GM08714 (cell line): Measurements from ENCODE around the gene CDKAL1.
"Not testable (repeated sequence)": the region's sequence is repeated elsewhere in the genome, so short reads cannot be mapped to it uniquely, and the experiment has no call there.

Source experiments
- H3K4me3 ChIP-seq: fragments of 200-500 bp; sonication (Bioruptor generic); 2 replicates; pipeline ENCODE4 v1.5.1; 2014; ENCODE audit warnings: mild to moderate bottlenecking, low read length, inconsistent platforms
- ZNF274 ChIP-seq: IDR thresholded peaks from 2 replicates; pipeline ENCODE4 v1.6.1; 2012; ENCODE audit warnings: mild to moderate bottlenecking, low read depth, low read length

Gene CDKAL1

DNA sequence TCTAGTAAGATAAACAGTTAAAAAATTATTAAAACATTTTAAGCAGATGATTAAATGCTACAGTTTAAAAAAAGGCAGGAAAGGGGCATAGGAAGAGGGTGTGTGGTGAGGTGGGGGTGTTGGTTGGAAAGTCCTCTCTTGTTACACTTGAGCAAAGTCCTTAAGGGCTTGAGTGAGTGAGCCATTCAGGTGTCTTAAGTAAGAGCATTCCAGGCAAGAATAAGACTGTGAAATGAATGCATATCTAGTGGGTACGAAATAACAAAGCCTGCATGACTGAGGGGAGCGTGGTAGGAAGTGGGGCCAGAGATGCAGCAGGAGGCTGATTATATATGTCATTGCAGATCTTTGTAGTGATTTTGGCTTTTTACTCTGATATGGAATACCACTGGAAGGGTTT lies 5.1 kb downstream of the CDKAL1 start:
- TF ChIP-seq ZNF274, result no peak
- H3K4me3 ChIP-seq, result no peak overlapping the region

DNA sequence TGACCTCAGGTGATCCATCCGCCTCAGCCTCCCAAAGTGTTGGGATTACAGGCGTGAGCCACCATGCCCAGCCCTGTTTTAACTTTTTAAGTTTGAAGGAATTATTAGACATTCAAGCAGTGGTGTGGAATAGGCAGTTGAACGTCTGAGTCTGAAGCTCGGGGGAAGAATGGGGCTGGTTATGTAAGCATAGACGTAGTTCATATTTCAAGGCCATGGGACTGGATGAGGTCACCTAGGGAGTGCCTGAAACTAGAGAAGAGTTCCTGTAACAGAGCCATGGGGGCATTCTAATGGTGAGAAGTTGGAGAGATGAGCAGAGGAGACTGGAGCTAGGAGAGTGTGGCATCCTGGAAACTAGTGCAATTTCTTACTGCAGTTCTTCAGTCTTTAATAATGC lies 6.4 kb downstream of the CDKAL1 start:
- H3K4me3 ChIP-seq, result no peak overlapping the region
- no peak for TF ChIP-seq ZNF274

DNA sequence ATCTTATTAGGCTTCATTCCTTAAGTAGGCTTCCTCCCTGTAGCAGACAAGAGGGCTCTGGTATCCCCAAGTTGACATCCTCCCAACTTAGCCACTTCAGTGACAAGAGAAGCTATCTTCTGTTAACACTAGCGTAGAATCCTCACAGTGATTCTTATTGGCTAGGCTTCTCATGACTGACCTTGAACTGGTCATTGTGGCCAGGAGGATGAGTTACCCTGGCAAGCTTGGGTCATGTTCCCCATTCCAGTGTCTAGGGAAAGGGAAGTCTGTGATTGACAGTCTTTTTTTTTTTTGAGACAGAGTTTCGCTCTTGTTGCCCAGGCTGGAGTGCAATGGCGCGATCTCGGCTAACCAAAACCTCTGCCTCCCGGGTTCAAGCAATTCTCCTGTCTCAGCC lies 7.1 kb downstream of the CDKAL1 start:
- H3K4me3 ChIP-seq, result no peak overlapping the region
- TF ChIP-seq ZNF274, result no peak

DNA sequence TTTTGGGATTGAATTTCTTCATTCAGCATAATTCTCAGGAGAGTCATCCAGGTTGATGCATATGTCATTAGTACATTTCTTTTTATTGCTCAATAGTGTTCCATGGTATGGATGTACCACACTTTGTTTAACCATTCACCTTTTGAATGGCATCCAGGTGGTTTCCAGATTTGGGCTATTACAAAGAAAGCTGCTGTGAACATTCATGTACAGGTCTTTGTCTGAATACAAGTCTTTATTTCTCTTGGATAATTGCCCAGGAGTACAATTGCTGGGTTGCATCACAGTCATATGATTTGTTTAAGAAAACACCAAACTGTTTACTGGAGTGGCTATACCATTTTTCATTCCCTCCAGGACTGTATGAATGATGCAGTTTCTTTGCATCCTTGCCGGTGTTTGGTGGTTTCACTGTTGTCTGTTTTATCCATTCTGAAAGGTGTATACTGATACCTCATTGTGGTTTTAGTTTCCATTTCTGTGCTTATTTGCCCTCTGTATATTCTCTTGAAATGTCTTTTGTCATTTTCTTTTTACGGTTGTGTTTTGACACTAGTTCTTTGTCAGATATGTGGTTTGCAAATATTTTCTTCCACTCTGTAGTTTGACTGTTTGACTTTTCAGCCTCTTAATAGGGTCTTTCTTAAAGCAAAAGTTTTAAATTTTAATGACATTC lies 8.8 kb downstream of the CDKAL1 start:
- no peak for TF ChIP-seq ZNF274
- no peak overlapping the region for H3K4me3 ChIP-seq

DNA sequence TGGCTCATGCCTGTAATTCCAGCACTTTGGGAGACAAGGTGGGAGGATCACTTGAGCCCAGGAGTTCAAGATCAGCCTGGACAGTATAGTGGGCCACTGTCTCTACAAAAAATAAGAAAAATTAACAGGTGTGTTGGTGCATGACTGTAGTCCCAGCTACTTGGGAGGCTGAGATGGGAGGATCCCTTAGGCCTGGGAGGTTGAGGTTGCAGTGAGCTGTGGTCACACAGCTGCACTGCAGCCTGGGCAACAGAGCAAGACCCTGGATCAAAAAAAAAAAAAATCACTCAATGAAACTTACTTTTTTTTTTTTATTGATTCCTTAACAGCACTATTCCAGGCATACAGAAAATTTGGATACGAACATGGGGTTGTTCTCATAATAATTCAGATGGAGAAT lies 14.0 kb downstream of the CDKAL1 start:
- H3K4me3 ChIP-seq, result no peak overlapping the region
- TF ChIP-seq ZNF274, result no peak

GRCh38 chr6:20549398-20549797 lies 15.1 kb downstream of the CDKAL1 start:
- not testable (repeated sequence) for H3K4me3 ChIP-seq

DNA sequence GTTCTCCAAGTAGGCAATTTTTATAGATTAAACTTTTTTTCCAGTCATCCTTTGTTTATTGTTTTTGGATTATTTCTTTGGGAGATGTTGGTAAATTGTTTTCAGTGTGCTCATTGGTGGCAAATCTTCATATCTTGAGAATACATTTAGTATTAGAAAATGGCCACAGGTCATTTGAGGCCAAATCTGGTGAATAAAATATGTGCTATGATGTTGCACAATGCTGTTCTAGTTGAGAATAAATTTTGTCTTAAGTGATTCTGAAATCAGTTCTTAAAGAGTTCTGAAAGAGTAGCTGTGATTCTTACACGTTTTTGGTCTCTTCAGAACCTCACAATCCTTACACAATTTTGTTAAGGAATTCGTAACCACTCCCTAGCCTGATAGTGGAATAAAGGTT lies 20.1 kb downstream of the CDKAL1 start:
- no peak overlapping the region for H3K4me3 ChIP-seq
- no peak for TF ChIP-seq ZNF274

DNA sequence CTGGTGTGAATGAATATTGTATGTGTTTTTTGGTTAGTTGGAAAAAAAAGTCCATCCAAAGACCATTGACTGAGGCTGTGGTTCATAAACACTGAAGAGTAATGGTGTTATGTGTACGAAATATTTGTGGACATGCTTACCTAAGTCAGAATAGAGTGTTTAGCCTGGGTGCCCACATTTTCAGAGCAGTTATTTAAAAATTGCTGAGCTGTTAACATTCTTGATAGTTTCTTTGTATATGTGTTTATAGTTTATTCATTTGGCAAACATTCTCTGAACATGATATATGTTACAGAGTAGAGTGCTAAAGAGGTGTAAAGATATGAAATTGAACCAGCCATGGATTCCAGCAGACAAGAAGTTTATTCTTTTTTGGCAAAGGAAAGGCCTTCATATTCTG lies 20.6 kb downstream of the CDKAL1 start:
- no peak for TF ChIP-seq ZNF274
- no peak overlapping the region for H3K4me3 ChIP-seq

- no peak for TF ChIP-seq ZNF274
- H3K4me3 ChIP-seq, result no peak overlapping the region
Measured at GRCh38 chr6:20559924-20560551, 25.8 kb downstream of the CDKAL1 start.

- no peak for TF ChIP-seq ZNF274
- H3K4me3 ChIP-seq, result no peak overlapping the region
Measured at GRCh38 chr6:20563377-20563776, 29.1 kb downstream of the CDKAL1 start.

GRCh38 chr6:20564269-20564668 lies 30.0 kb downstream of the CDKAL1 start:
- H3K4me3 ChIP-seq, result no peak overlapping the region; the same call in 1 of the 2 replicates
- TF ChIP-seq ZNF274, result no peak

DNA sequence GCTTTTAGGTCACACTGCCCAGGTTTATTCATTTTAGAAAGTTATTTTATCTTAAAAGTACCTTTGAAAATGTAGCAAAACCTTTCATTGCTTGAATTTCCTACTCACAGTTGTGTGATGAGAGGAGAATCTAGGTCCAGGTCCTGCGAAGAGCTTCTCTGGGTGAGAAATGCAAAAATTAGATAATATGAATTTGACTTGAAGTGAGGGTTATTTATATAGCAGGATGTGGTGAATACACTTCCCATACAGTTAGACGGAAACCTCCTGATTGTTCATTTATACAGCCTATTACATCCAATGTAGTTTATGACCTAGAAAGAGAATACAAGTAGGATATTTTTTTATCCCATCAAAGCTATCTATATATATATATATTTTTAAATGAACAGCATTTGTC lies 30.5 kb downstream of the CDKAL1 start:
- no peak overlapping the region; the same call in 1 of the 2 replicates for H3K4me3 ChIP-seq
- TF ChIP-seq ZNF274, result no peak

DNA sequence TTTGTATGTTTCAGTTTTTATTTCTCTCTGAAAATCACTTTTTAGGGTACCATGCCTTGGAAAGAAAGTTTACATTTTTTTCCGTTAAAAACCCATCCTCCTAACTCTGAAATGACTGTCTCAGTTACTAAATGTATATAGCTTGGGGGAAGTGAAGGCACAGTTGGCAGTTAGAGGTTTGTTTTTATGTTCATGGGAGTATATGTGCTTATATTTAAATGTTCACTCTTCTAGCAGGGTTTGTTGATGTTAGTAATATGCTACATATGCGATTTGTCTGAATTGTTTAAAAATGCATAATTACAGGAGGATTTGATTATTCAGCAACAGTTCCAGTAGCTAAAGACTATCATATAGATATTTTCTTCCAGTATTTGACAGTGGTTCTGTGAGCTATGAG lies 31.1 kb downstream of the CDKAL1 start:
- no peak for TF ChIP-seq ZNF274
- H3K4me3 ChIP-seq, result no peak overlapping the region

GRCh38 chr6:20566109-20566508 lies 31.9 kb downstream of the CDKAL1 start:
- no peak for TF ChIP-seq ZNF274
- H3K4me3 ChIP-seq, result no peak overlapping the region

GRCh38 chr6:20569000-20569610 lies 34.8 kb downstream of the CDKAL1 start:
- TF ChIP-seq ZNF274, result no peak
- H3K4me3 ChIP-seq, result no peak overlapping the region
